GM10847 (cell line): Measurements from ENCODE around the gene MYLIP.

Experiments
- POLR2A ChIP-seq: IDR thresholded peaks from 2 replicates; pipeline ENCODE4 v1.6.1; 2011; ENCODE audit not compliant: insufficient read length; ENCODE audit errors: extremely low read depth

Gene MYLIP

DNA sequence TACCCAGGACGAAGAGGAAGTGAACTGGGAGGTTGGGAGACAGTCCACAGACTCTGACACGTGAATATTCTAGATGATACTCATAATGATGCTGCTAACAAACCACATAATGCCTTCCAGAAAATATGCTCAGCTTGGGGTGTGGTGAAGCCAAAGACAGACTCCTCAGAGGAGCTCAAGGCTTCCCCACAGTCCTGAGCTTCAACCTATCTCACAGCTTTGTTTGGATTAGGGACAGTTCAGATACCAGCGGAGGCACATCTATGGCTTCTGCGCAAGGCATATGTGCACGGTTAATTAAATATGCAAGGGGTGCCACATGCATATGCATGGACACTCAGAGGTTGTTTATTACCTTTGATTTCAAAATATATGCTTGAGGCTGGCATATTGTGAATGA lies 30.7 kb upstream of the MYLIP start:
- no peak for TF ChIP-seq POLR2A

GRCh38 chr6:16102208-16102607 lies 26.7 kb upstream of the MYLIP start:
- no peak for TF ChIP-seq POLR2A

- no peak for TF ChIP-seq POLR2A
Observed at GRCh38 chr6:16103722-16104121, 25.2 kb upstream of the MYLIP start.

DNA sequence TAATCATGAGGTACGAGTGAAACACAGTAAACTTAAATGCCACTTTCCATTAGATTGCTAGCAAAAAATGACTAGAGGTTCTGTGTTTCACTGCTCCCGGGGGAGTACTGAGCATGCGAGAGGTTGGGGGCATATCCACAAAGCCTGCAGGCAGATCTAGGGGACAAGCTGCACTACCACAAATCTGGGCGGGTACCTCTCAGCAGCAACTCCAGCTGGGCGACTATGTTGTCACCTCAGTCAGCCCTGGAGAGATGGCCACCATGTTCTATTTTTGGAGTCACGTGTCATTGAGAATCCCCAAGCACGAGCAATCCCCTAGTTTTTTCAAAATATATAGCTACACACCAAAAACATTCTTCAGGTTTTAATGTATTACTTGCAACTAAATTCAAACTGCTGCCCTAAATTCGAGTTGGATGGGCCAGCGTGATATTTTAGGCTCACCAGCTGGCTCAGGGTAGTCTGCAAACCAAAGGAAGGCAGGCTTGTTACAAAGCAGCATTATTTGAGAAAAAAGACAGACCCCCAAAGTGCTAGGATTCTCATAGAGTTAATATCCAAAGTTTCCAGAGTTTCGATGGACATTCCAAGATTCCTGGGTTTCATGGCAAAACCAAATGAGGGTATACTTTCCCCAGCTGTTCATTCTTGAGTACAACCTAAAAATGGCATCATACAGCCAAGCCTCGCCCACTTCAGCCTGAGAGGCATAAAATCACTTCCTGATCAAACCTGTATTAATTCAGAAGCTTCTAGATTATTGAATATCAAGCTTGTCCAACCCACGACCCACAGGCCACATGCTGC lies 24.1 kb upstream of the MYLIP start:
- TF ChIP-seq POLR2A = no peak

- TF ChIP-seq POLR2A = no peak
Observed at GRCh38 chr6:16105854-16106253, 23.0 kb upstream of the MYLIP start.

DNA sequence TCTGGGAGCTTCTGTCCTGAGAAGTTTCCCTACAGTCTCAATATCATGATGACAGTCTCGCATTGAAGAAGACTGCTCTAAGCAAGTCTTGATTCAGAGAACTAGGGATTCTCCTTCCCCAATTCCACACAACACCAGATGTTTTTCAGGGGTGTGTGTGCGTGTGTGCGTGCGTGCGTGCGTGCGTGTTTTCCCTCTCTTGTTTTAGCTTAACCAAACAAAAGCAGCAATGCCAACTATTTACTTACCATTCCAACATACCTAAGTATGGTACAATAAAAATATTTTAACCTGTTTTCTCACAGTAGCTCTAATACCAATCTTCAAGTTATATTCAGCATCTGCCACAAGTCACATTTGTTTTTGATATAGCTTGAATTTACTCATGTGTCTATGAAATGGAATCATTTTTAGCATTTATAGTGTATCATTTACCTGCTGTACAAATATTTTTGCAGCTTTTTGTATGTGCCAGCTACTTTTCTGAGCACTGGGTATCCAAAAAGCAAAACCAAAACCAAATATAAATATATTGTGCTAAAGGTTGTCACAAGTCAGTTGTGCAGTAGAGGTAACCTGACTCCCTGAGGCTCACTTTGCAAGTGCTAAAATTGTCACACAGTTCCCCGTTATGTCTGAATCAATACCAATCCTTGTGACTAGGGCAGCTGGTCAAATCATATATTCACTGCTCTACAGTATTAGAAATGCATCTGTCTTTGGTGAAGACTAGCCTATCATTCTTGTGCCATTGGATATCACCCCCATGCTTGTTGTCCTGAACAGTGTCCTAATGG lies 21.7 kb upstream of the MYLIP start:
- TF ChIP-seq POLR2A = no peak

GRCh38 chr6:16108419-16108818 lies 20.5 kb upstream of the MYLIP start:
- no peak for TF ChIP-seq POLR2A

DNA sequence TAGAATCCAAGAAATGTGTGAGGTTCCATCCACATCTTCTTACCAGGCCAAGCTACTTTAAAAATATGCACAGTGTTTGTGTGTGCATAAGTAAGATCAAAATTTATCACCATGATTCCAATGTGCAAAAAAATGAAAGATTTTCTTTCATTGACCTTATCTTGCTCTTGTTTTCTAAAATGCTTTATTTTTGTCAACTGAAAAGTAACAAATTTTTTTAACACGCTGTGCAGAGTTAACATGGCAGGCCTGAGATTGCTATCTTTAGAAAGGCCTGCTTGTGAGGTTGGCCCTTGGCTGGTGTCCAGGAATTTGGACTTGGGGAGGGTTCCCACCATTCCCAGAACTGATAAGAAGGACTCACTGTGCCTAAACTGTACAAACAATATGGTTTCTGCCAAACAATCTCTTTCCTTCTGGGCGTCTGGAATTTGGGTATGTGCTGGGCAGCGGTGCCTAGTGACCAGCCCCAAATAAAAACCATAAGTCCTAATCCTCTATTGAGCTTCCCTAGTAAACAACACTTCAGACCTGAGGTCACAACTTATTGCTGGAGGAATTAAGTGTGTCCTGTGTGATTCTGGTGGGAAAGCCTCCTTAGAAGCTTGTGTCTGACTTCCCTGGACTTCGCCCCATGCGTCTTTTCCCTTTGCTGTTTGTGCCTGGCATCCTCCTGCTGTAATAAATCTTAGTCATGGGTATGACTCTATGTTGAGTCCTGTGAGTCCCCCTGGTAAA lies 19.8 kb upstream of the MYLIP start:
- no peak for TF ChIP-seq POLR2A

- TF ChIP-seq POLR2A = no peak
Observed at GRCh38 chr6:16109659-16110305, 19.1 kb upstream of the MYLIP start.

DNA sequence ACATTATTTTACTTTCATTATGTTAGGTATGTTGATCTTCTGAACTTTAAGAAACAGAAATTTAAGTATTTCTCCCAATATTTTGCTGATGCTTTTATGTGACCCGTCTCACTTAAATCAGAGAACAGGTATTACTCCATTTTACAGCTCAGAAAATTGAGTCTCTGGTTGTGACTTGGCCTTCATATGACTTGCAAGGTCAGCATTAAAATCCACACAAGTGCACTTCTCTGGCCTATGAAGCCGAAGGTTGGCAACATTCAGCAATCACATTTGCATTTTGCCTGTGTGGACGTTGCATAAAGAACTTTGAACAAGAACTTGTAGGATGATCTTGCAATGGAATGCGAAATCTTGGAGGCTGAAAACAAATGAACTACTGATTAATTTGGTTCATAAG lies 10.1 kb upstream of the MYLIP start:
- TF ChIP-seq POLR2A = no peak

- TF ChIP-seq POLR2A = no peak
Observed at GRCh38 chr6:16121339-16121738, 7.5 kb upstream of the MYLIP start.

DNA sequence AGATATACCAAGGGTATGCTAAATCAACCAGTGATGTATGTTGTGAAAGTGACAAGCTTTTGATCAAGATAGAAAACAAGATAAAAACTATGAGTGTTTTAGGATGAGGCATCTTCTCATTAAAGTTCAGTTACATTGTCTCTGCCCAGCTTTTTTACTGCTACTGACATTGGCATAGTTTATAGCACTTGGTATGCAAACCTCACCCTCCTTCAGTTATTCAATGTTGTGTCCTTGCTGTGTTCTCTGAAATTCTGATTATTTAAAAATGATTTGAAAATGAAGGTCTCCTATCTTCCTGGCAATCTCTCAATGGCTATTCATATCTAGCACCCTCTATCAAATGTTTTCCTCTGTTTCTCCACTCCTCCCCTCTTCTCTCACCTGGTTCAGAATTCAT lies 6.7 kb upstream of the MYLIP start:
- no peak for TF ChIP-seq POLR2A

- TF ChIP-seq POLR2A = no peak
Observed at GRCh38 chr6:16124198-16125180, 4.4 kb upstream of the MYLIP start.

DNA sequence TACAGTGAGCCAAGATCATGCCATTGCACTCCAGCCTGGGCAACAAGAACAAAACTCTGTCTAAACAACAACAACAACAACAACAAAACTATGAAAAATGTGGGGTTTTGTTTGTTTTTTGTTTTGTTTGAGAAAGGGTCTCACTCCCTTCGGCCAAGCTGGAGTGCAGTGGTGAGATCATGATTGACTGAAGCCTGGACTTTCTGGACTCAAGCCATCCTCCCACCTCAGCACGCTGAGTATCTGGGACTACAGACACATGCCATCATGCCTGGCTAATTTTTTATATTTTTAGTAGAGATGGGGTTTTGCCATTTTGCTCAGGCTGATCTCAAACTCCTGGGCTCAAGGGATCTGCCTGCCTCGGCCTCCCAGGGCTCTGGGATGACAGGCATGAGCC lies 2.8 kb upstream of the MYLIP start:
- TF ChIP-seq POLR2A = no peak
